Keratinocyte (primary cell): Measurements from ENCODE around the gene ARFGEF3. TPM values are rescaled to one million over a fixed set of nuclear protein-coding genes. Genes with fewer than 3 reads are reported as not detected.

Experiments
- DNase-seq: peaks from one replicate; pipeline ENCODE4 v3.0.0-alpha.2; 2011; ENCODE audit warnings: low read depth, missing footprints, low spot score
- FAIRE-seq: peaks from 2 replicates; lab custom pipeline; 2011; peaks lifted over from hg19 to GRCh38; lab: Jason Lieb, UNC
- H2AFZ ChIP-seq: 2 replicates; pipeline ENCODE4 v1.6.0; 2012; ENCODE audit warnings: low read length, control low read depth, inconsistent platforms; ENCODE audit not compliant: control insufficient read depth
- H3K27ac ChIP-seq: 2 replicates; pipeline ENCODE4 v1.5.1; 2011; ENCODE audit warnings: low read length; ENCODE audit not compliant: control insufficient read depth, insufficient read depth
- H3K27me3 ChIP-seq: 3 replicates; pipeline ENCODE4 v1.6.0; 2011; ENCODE audit warnings: low read length; ENCODE audit not compliant: control insufficient read depth, insufficient read depth; ENCODE audit errors: extremely low read depth
- H3K36me3 ChIP-seq, 2 experiments: 2 replicates in 1 of 2; 3 replicates in 1 of 2; pipeline ENCODE4 v1.5.1; 2011; ENCODE audit warnings: low read length in 2 of 2, mild to moderate bottlenecking in 1 of 2; ENCODE audit not compliant: control insufficient read depth in 2 of 2, insufficient read depth in 2 of 2; ENCODE audit errors: extremely low read depth in 1 of 2
- H3K4me1 ChIP-seq: 3 replicates; pipeline ENCODE4 v1.5.1; 2011; ENCODE audit warnings: low read length; ENCODE audit not compliant: control insufficient read depth, insufficient read depth; ENCODE audit errors: extremely low read depth
- H3K4me2 ChIP-seq: 3 replicates; pipeline ENCODE4 v1.6.0; 2011; ENCODE audit warnings: low read depth, low read length; ENCODE audit not compliant: control insufficient read depth, insufficient read depth; ENCODE audit errors: extremely low read depth
- H3K4me3 ChIP-seq, 3 experiments: fragments of 200-600 bp in 1 of 3; sonication (generic) in 1 of 3; 2 replicates in 2 of 3; 3 replicates in 1 of 3; pipeline ENCODE4 v1.5.1; 2011 to 2016; ENCODE audit warnings: low read length in 3 of 3, mild to moderate bottlenecking in 3 of 3, control low read depth in 2 of 3, inconsistent platforms in 1 of 3, low read depth in 1 of 3, mixed read lengths in 1 of 3, mixed run types in 1 of 3, moderate library complexity in 1 of 3; ENCODE audit not compliant: control insufficient read depth in 2 of 3, insufficient read depth in 2 of 3; ENCODE audit errors: extremely low read depth in 1 of 3
- H3K79me2 ChIP-seq: 2 replicates; pipeline ENCODE4 v1.6.0; 2012; ENCODE audit warnings: low read length; ENCODE audit not compliant: control insufficient read depth, insufficient read depth
- H3K9ac ChIP-seq: 3 replicates; pipeline ENCODE4 v1.6.0; 2011; ENCODE audit warnings: low read length; ENCODE audit not compliant: control insufficient read depth, insufficient read depth; ENCODE audit errors: extremely low read depth
- H3K9me1 ChIP-seq: 3 replicates; pipeline ENCODE4 v1.6.0; 2011; ENCODE audit warnings: low read length; ENCODE audit not compliant: control insufficient read depth, insufficient read depth; ENCODE audit errors: extremely low read depth
- H3K9me3 ChIP-seq: 2 replicates; pipeline ENCODE4 v1.5.1; 2012; ENCODE audit warnings: low read depth, low read length; ENCODE audit not compliant: control insufficient read depth
- H4K20me1 ChIP-seq: 3 replicates; pipeline ENCODE4 v1.6.0; 2011; ENCODE audit warnings: low read length; ENCODE audit not compliant: control insufficient read depth, insufficient read depth; ENCODE audit errors: extremely low read depth
- CTCF ChIP-seq, 3 experiments: IDR thresholded peaks in 1 of 3; conservative IDR thresholded peaks in 1 of 3; optimal IDR thresholded peaks in 1 of 3; 2 replicates in 2 of 3; 3 replicates in 1 of 3; pipeline versions ENCODE3 to v1.5.1; 2011; ENCODE audit warnings: low read length in 3 of 3, mild to moderate bottlenecking in 3 of 3, moderate library complexity in 2 of 3, control low read depth in 1 of 3, inconsistent platforms in 1 of 3; ENCODE audit not compliant: insufficient read depth in 2 of 3; ENCODE audit errors: extremely low read depth in 1 of 3
- EZH2 ChIP-seq: IDR thresholded peaks from one replicate; pipeline ENCODE4 v1.6.1; 2012; ENCODE audit warnings: inconsistent platforms, mild to moderate bottlenecking, low read length, moderate library complexity
- dilution Hi-C: fragments of 300-500 bp; cut with MboI; formaldehyde crosslinking; loops from one replicate; pipeline ENCODE4 v1.7.0; 2020; ENCODE audit warnings: low sequenced_read_pairs; ENCODE audit not compliant: extremely low pct_ligation_motif_present
- polyA plus RNA-seq, 5 experiments: library from polyadenylated mRNA; depleted of rRNA in 3 of 5; stranded (reverse) in 3 of 5; stranded (forward) in 1 of 5; unstranded in 1 of 5; fragments of >200 nt; gene quantifications; 1 replicate in 1 of 5; 2 replicates in 3 of 5; 3 replicates in 1 of 5; pipeline versions ENCODE4 v1.2.1 to v1.2.3, GENCODE V29; 2011 to 2012; ENCODE audit warnings: missing spikeins in 2 of 5, low read depth in 1 of 5, low replicate concordance in 1 of 5

Gene ARFGEF3
- polyA plus RNA-seq, 1 donor (not counting 4 experiments of a cell fraction or from before 2014, with no cell fraction given): 0.09 TPM

DNA sequence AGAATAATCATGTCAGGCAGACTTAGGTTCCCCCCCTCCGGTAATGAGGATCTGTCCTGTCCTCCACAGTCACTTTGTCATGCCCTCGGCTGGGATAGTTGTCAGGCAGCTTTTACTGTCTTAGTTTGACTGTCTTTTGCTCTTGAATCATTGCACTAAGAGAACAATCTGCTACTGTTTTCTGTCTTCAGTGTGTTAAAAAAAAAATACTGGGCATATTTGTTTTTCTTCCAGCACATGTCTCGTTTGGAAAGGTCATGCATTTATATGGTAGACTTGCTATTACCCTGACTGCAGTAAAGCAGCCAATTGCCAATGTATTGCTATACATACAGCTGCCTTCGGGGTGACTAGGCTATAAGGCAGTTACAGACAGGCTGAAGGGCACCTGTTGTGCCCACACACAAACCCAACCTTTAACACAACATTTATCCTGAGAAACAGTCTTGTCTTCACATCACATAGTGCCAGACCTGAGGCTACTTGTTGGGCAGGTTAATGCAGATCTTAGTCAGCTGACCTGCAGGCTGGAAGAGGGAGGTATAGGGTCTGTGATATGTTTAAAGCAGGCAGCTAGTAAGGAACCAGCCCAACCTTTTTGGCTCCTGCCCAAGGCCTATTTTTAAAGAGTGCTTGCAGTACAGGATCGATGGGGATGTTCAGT lies 26.7 kb downstream of the ARFGEF3 start:
- TF ChIP-seq CTCF (optimal IDR thresholded peaks at IDR 0.05 in 1 of 3, IDR thresholded peaks at IDR 0.05 in 1 of 3, conservative IDR thresholded peaks at IDR 0.05 in 1 of 3; ENCODE audit: extremely low read depth in 1 of 3, insufficient read depth in 2 of 3, low read length in 3 of 3) (no peak), EZH2 (no peak)

GRCh38 chr6:138194287-138194686 lies 32.5 kb downstream of the ARFGEF3 start:
- Histone ChIP-seq H3K27ac (no peak overlapping the region), H3K36me3 (no peaks in the 10 kb centered on the region), H3K9ac (no peak overlapping the region), H2AFZ (no peak overlapping the region), H3K9me1 (no peaks in the 10 kb centered on the region), H3K4me2 (no peak overlapping the region), H4K20me1 (no peaks in the 10 kb centered on the region), H3K27me3 (no peaks in the 10 kb centered on the region), H3K79me2 (no peaks in the 10 kb centered on the region), H3K9me3 (no peaks in the 10 kb centered on the region), H3K4me3 (no peak overlapping the region), H3K4me1 (no peaks in the 10 kb centered on the region)
- dilution Hi-C loops: no loop called here
- DNase-seq (no peak), FAIRE-seq (no peak)
- TF ChIP-seq CTCF (optimal IDR thresholded peaks at IDR 0.05 in 1 of 3, IDR thresholded peaks at IDR 0.05 in 1 of 3, conservative IDR thresholded peaks at IDR 0.05 in 1 of 3; ENCODE audit: extremely low read depth in 1 of 3, insufficient read depth in 2 of 3, low read length in 3 of 3): no peak
- TF ChIP-seq EZH2: no peak

More for the DNA sequence above, 26.7 kb downstream of the ARFGEF3 start:
- Histone ChIP-seq H3K9me3 (no peaks in the 10 kb centered on the region), H3K4me1 (no peaks in the 10 kb centered on the region), H4K20me1 (no peaks in the 10 kb centered on the region), H2AFZ (no peak overlapping the region), H3K4me2 (no peak overlapping the region), H3K27ac (no peak overlapping the region), H3K9ac (no peak overlapping the region), H3K27me3 (peaks cover 5% of the 10 kb centered on the region), H3K9me1 (no peaks in the 10 kb centered on the region), H3K4me3 (no peak overlapping the region), H3K36me3 (no peaks in the 10 kb centered on the region), H3K79me2 (no peaks in the 10 kb centered on the region)
- no peak for FAIRE-seq
- dilution Hi-C loops: no loop called here
- no peak for DNase-seq
